IPS-18c (cell line): ENCODE results near the gene HLF.

Source experiments
- H3K4me3 ChIP-seq: 2 replicates; pipeline ENCODE4 v1.7.0; 2013; ENCODE audit warnings: low read depth, mild to moderate bottlenecking, low read length, moderate library complexity; ENCODE audit not compliant: insufficient read depth
- H3K9me3 ChIP-seq: one replicate; pipeline ENCODE4 v1.6.1; 2013; ENCODE audit warnings: mild to moderate bottlenecking, low read length, moderate library complexity; ENCODE audit not compliant: control insufficient read depth, insufficient read depth

Gene HLF

DNA sequence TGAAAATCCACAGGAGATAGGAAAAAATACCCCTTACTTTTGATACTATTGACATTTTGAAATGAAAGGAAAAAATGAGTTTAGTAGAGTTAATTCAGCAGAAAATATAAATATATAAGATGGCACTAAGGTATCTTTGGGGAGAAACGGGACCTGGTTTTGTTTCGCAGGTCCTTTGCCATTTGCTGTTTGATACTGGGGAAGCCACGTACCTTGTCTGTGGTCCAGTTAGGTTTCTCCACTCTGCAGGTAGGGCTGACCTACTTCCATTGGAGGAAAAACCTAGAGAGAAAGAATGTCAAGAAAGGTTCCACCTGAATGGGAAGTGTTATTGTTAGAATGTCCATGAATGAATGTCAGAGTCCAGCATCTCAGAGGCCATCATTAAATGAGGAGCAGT is 48.1 kb downstream of the HLF start:
- Histone ChIP-seq H3K4me3 (no peak overlapping the region), H3K9me3 (no peaks in the 10 kb centered on the region)

DNA sequence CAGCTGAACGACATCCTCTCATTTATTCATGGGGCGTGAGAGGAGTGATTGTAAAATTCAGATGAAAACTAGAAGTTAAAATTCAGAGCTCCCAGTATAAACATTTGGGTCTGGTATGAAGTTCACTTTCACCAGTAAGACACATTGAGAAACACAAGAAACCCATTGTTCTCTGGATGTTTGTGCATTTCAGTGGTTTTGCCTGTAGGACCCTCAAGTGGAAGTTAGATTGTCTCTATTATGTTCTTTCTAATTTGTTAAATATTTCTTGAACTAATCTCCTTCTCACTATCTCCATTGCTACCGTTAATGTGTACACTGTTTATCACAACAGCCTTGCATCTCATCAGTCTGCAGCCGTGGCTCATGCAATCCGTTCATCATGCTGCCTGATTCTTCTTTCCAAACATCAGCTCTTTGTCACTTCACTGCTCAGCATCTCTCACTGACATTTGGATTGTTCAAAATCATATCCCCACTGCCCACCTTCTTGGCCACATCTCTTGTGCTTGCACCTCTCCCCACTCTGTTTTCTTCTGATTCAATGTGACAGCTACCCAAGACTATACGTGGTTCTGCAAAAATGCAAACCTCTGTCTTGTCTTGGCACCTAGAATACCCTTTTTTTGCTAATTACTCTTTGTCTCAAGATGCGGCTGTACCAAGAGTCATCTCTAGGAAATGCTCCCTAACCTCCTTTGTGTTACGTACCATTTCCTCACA is 49.5 kb downstream of the HLF start:
- Histone ChIP-seq H3K4me3 (no peak overlapping the region), H3K9me3 (no peaks in the 10 kb centered on the region)

DNA sequence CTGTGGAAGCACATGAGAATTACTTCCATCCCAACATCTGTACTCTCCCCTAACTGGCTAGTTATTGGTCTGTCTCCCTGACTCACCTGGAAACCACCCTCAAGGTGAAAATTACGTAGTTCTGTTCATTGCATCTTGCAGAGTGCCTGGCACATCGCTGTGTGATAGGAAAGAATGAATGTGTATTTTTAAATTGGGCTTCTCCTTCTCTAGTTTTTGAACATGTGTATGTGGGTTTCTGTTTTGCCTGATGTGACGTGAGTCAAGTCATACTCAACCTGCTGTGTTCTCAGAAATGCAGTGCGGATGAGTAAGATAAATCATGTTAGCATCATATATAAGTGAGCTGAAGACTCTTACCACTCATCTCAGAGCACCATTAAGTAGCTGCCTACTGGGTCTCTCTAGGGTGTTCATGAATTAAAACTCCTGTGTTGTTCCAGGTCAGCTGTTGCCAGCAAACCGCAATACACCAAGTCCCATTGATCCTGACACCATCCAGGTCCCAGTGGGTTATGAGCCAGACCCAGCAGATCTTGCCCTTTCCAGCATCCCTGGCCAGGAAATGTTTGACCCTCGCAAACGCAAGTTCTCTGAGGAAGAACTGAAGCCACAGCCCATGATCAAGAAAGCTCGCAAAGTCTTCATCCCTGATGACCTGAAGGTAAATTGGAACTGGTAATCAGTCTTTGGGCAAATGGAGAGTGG is 50.2 kb downstream of the HLF start:
- no peak overlapping the region for H3K4me3 ChIP-seq
- no peaks in the 10 kb centered on the region for H3K9me3 ChIP-seq

DNA sequence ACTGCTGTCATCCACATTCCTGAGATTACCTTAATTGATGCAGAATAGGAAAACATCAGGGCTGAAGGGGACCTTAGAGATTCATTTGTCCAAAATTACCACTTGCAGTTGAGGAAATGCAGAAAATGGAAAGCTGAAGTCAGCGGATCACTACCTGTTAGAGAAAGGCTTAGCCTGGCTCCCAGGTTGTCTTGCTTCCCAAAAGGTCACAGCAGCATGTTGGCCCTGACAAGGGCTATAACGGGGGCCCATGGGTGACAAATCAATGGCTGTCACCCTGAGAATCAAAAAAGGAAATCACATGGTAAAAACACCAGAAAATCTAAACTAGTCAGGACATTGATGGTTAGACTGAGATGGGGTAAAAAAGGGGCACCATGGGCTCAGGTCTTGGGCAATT is 51.7 kb downstream of the HLF start:
- H3K4me3 ChIP-seq = no peak overlapping the region
- H3K9me3 ChIP-seq = no peaks in the 10 kb centered on the region

DNA sequence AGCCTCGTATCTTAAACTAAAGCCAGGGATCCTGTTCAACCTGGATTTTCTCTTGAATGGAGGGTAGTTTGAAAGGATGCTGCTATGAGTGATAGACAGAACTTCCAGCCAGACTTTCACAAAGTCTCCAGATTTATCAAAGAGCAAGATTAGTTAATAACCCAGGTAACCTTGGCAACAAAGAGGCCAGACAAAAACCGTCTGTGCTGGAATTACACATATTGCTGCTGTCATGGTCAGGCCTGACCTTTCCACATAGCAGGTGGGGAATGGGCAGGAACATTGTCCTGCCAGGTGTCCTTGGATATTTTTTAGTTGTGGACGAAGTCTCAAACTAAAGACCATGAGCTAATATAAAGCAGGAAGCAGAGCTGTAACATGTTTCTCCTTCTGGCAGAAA is 52.5 kb downstream of the HLF start:
- H3K4me3 ChIP-seq = no peak overlapping the region
- H3K9me3 ChIP-seq = no peaks in the 10 kb centered on the region

DNA sequence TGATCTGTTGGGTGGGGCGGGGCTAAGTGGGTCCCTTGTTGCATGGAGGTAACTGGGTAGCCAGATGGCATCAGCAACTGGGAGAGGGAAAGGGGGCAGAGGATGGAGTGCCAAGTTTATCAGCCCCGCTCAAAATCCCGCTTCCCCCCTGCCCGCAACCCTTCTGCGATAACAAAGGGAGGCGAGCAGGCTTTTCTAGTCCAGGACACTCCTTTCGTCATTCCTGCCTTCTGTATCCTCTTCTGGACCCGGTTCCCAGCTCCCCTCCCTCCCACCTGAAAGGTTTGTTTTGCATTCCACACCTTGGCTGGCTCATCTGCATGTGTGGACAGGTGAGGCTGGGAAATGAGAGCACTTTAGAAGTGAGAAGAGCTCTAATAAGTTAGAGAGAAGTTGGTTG is 53.3 kb downstream of the HLF start:
- Histone ChIP-seq H3K4me3 (no peak overlapping the region), H3K9me3 (no peaks in the 10 kb centered on the region)

DNA sequence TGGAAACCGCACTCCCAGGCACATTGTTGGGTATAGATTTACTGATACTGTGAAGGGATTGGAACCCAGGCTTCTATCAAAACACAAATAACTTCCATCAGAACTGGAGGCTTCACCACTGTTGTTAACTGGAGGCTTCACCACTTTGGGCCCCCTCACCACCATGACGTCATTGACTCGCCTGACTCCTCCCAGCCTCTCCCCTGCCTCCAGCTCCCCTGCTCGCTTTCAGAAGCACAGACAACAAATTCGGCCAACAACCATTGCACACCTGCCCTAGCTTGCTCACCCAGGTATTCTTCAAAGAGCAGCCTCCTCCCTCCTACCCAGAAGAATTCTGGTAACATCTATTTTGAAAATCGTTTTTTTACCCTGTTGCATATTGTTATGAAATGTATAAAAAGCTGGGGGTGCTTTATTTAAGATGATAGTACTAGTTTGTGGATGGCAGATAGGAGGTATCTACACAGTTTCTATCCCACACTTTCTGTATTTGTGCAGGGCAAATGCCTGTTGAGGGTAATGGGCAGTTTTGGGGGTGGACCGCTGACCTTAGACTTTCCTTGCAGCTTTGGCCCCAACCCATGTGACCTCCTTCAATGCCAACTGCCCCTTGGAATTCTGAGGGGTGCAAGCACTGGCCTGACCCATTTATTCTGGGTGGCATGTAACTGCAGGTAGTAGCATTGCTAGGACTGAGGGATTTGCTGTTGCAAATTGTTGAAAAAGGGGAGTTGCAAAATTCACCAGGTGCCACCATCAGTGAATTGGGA is 54.1 kb downstream of the HLF start:
- H3K9me3 ChIP-seq = no peaks in the 10 kb centered on the region
- no peak overlapping the region for H3K4me3 ChIP-seq

DNA sequence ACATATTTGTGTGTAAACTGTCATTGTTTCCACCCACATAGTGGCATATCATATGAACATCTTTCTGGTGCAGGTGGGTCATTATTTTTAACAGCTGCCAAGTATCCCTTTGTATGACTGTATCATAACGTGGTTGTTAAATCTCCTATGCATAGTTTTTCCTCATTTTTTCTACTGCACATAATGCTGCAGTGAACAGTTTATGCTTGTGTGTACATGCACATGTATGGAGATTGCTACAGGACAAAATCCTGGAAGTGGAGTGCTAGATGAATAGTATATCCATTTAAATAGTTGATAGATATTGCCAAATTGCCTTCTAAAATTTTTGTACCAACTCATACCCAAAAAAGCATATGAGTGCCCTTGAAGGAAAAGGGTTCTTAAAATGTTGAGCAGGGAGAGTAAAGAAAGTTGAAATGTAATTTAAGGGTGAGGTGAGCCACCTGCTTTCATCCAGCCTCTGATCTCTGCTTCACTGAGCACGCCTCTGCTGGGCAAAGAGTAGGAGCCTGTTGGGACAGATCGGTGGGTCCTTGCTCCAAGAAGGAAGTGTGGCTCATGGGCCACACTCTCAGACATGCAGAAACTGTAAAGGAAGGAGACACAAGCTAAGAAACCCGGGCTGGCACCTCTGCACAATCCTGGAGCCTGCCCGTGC is 55.3 kb downstream of the HLF start:
- Histone ChIP-seq H3K4me3 (no peak overlapping the region), H3K9me3 (no peaks in the 10 kb centered on the region)

DNA sequence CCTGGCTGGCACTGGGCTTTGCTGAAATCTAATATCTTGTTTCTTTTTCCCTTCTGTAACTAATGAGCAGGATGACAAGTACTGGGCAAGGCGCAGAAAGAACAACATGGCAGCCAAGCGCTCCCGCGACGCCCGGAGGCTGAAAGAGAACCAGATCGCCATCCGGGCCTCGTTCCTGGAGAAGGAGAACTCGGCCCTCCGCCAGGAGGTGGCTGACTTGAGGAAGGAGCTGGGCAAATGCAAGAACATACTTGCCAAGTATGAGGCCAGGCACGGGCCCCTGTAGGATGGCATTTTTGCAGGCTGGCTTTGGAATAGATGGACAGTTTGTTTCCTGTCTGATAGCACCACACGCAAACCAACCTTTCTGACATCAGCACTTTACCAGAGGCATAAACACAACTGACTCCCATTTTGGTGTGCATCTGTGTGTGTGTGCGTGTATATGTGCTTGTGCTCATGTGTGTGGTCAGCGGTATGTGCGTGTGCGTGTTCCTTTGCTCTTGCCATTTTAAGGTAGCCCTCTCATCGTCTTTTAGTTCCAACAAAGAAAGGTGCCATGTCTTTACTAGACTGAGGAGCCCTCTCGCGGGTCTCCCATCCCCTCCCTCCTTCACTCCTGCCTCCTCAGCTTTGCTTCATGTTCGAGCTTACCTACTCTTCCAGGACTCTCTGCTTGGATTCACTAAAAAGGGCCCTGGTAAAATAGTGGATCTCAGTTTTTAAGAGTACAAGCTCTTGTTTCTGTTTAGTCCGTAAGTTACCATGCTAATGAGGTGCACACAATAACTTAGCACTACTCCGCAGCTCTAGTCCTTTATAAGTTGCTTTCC is 56.0 kb downstream of the HLF start:
- Histone ChIP-seq H3K9me3 (no peaks in the 10 kb centered on the region), H3K4me3 (no peak overlapping the region)

DNA sequence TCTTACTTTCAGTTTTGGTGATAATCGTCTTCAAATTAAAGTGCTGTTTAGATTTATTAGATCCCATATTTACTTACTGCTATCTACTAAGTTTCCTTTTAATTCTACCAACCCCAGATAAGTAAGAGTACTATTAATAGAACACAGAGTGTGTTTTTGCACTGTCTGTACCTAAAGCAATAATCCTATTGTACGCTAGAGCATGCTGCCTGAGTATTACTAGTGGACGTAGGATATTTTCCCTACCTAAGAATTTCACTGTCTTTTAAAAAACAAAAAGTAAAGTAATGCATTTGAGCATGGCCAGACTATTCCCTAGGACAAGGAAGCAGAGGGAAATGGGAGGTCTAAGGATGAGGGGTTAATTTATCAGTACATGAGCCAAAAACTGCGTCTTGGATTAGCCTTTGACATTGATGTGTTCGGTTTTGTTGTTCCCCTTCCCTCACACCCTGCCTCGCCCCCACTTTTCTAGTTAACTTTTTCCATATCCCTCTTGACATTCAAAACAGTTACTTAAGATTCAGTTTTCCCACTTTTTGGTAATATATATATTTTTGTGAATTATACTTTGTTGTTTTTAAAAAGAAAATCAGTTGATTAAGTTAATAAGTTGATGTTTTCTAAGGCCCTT is 56.8 kb downstream of the HLF start:
- Histone ChIP-seq H3K4me3 (no peak overlapping the region), H3K9me3 (no peaks in the 10 kb centered on the region)

DNA sequence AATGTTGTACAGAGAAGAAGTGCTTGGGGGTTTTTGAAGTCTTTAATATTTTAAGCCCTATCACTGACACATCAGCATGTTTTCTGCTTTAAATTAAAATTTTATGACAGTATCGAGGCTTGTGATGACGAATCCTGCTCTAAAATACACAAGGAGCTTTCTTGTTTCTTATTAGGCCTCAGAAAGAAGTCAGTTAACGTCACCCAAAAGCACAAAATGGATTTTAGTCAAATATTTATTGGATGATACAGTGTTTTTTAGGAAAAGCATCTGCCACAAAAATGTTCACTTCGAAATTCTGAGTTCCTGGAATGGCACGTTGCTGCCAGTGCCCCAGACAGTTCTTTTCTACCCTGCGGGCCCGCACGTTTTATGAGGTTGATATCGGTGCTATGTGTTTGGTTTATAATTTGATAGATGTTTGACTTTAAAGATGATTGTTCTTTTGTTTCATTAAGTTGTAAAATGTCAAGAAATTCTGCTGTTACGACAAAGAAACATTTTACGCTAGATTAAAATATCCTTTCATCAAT is 57.8 kb downstream of the HLF start:
- Histone ChIP-seq H3K9me3 (no peaks in the 10 kb centered on the region), H3K4me3 (no peak overlapping the region)

DNA sequence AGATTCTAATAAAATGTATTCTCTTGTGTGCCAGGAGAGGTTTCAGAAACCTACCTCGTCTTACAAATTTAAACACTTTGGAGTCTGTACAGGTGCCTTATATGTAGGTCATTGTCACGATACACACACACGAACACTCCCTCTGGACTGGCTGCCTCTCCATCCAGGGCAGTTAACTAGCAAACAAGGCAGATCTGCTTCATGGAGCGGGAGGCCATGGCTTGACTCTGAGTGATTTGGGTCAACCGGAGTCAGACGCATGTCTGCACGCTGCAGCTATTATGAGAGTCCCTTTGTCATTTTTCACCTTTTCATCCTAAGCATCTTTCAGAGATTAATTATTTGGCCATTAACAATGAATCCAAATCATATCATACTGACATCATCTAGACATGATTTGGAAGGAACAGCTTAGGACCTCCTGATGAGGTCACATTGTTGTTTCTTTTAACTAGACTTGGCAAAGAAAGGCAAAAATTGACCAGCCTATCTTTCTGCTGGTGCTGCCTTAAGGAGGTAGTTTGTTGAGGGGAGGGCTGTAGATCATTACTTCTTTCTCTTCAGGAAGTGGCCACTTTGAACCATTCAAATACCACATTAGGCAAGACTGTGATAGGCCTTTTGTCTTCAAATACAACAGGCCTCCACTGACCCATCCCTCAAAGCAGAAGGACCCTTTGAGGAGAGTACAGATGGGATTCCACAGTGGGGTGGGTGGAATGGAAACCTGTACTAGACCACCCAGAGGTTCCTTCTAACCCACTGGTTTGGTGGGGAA is 58.9 kb downstream of the HLF start:
- Histone ChIP-seq H3K9me3 (no peaks in the 10 kb centered on the region), H3K4me3 (no peak overlapping the region)

DNA sequence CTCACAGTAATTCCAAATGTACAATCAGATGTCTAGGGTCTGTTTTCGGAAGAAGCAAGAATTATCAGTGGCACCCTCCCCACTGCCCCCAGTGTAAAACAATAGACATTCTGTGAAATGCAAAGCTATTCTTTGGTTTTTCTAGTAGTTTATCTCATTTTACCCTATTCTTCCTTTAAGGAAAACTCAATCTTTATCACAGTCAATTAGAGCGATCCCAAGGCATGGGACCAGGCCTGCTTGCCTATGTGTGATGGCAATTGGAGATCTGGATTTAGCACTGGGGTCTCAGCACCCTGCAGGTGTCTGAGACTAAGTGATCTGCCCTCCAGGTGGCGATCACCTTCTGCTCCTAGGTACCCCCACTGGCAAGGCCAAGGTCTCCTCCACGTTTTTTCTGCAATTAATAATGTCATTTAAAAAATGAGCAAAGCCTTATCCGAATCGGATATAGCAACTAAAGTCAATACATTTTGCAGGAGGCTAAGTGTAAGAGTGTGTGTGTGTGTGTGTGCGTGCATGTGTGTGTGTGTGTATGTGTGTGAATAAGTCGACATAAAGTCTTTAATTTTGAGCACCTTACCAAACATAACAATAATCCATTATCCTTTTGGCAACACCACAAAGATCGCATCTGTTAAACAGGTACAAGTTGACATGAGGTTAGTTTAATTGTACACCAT is 59.7 kb downstream of the HLF start:
- Histone ChIP-seq H3K4me3 (no peak overlapping the region), H3K9me3 (no peaks in the 10 kb centered on the region)

DNA sequence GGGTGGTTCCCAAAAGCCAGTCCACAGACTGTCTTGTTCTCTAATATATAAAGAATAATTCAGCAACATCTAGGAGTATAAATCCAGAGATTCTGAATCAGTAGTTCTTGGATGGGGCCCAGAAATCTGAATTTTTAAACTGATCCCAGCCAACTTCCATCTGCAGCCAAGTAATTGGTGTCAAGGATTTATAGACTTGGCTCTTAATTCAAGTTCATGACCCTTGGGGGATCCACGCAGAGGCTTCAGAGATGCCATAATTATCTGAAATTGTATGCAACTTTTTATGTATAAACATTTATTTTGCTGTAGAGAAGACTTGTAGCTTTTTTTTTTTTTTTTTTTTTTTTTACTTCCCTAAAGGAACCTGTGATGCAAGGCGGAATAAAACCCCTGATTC is 60.6 kb downstream of the HLF start:
- H3K4me3 ChIP-seq = no peak overlapping the region
- H3K9me3 ChIP-seq = no peaks in the 10 kb centered on the region

DNA sequence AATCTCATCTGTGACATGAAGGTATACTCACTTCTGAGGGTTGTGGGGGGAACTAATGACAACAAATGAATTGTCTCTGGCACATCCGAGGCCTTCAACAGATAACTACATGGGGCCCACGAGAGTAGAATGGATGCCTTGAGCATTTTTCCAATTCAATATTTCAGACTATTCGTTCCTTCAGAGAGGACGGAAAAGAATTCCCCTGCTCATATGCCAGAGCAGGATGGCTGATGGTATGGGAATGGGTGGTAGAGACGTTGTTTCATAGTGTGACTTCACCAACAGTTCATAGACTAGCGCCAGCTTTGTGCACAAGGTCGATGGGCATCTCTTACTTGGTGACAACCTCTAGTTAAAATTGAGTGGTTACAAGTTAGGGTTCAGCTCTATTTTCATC is 61.3 kb downstream of the HLF start:
- no peaks in the 10 kb centered on the region for H3K9me3 ChIP-seq
- H3K4me3 ChIP-seq = no peak overlapping the region
